Posterior vena cava (tissue), 2 donors: Measurements from ENCODE around the gene PHF14. TPM values are rescaled to one million over a fixed set of nuclear protein-coding genes. Genes with fewer than 3 reads are reported as not detected.
"Not testable (repeated sequence)": the region's sequence is repeated elsewhere in the genome, so short reads cannot be mapped to it uniquely, and the experiment has no call there.

ENCODE experiments used
- DNase-seq: peaks from one replicate; pipeline ENCODE4 v3.0.0-alpha.2; 2020; ENCODE audit warnings: low spot score
- intact Hi-C, 2 donors: fragments of 100-400 bp; cut with DNase I; formaldehyde crosslinking; loops; one replicate each; pipeline versions ENCODE4 v1.14.1 to v1.14.2; 2022 to 2023
- long read RNA-seq, 2 donors: library from polyadenylated mRNA; unstranded; transcript quantifications; one replicate each; pipeline ENCODE4 v2.0.0, GENCODE V29; 2020 to 2021
- total RNA-seq, 2 donors: library from RNA; stranded (reverse); fragmentation: NEBNext Ultra II Directional; extraction: Animal tissue kit (Norgen Biotek cat#: 25700); gene quantifications; one replicate each; pipeline ENCODE4 v1.2.1, GENCODE V29; 2021
- donor health status: DM: yes; HTN: yes; CAD: no.
- donor health status: DM: yes; HTN: yes; CAD: no.

Gene PHF14, protein sequence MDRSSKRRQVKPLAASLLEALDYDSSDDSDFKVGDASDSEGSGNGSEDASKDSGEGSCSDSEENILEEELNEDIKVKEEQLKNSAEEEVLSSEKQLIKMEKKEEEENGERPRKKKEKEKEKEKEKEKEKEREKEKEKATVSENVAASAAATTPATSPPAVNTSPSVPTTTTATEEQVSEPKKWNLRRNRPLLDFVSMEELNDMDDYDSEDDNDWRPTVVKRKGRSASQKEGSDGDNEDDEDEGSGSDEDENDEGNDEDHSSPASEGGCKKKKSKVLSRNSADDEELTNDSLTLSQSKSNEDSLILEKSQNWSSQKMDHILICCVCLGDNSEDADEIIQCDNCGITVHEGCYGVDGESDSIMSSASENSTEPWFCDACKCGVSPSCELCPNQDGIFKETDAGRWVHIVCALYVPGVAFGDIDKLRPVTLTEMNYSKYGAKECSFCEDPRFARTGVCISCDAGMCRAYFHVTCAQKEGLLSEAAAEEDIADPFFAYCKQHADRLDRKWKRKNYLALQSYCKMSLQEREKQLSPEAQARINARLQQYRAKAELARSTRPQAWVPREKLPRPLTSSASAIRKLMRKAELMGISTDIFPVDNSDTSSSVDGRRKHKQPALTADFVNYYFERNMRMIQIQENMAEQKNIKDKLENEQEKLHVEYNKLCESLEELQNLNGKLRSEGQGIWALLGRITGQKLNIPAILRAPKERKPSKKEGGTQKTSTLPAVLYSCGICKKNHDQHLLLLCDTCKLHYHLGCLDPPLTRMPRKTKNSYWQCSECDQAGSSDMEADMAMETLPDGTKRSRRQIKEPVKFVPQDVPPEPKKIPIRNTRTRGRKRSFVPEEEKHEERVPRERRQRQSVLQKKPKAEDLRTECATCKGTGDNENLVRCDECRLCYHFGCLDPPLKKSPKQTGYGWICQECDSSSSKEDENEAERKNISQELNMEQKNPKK
- total RNA-seq = 10 to 100 TPM; 32.7 to 36.6 TPM
- long read RNA-seq, donor 1, partial matches to known transcripts = 5 of 11 reads
- long read RNA-seq, donor 1, other reads (novel, unspliced or antisense) = 2 of 11 reads
- long read RNA-seq, donor 2, partial matches to known transcripts = 2 of 6 reads
- long read RNA-seq, donor 2, other reads (novel, unspliced or antisense) = 4 of 6 reads

DNA sequence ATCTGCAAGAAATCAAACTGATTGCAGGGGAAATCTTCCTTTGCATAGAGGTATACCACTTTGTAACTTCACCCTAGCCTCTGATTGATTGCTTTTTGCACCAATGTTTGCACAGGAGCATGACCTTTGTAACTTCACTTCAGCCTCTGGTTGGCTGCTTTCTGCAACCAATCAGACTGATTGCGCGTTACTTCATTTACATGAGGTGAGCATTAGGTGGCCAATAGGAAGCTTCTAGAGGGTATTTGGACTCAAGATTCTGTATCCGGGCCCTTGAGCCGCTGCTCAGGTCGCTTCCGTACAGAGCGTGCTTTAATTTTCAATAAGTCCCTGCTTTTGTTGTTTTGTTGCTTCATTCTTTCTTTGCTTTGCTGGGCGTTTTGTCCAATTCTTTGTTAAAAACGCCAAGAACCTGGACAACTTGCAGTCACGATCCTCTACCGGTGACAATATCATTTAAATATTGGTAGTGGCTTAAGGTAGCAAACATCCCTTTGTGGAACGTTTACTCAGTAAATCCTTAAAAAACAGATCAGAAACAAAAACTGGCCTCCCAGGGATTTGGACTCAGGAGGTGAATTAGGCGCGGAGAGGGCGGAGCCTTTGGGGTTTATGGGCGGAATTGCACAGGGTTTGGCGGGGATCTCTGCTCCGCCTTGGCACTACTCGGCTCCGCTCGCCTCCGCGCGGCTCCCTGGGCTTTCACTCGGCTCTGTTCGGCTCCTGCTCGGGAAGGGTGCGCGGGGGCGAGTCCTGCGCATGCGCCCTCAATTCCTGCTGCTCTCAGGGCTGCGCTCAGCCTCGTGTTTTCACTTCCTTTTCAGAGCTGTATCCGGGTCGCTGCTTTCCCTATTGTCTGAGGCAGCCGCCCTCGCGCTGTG is at the start of gene PHF14:
PHF14 (plus strand) TSS at position 812 of the 881 bp plus-strand sequence. CDS start 452 bp downstream, outside the sequence.
- peak; percentile 99 for DNase-seq
- intact Hi-C loops = loop anchor here (1.0 to 5.0 kb wide), 2 partner anchors 23 to 36 kb away; no protein-coding TSS in a partner anchor

DNA sequence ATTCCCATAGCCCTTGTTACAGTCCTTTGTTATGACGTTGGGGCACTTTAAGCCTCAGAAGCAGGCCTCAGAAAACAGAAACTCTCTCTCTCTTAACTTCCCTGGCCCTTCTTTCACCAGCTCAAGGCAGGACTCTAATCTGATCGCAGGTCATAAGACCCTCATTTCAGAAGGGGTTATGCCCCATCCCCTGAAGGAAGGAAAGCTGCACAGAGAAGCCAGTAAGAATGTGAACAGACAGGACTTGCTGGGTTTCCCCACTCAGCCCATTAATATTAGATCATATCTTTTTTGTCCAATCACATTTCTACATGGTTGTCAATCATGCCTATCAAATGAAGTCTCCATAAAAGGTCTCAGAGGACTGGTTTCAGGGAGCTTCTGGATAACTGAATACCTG is 49.3 kb upstream of the PHF14 start:
- intact Hi-C loops = no loop called here
- DNase-seq = no peak

DNA sequence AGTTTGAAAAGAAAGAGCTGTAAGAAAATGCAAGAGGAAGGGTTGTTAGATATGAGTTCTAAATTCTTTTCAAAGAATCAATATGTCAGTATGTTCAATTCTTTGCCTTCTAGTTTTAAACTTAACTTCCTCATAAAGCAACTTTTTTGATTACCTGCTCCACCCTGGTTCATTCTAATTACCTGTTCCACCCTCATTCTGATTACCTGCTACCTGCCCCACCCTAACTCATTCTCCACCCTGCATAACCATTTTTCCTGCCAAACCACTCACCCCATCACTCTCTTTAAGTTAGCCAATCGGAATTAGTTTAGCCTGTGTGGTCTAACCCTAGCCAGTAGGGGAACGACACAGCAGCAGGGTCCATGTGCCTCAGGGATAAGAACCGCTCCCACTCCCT is 45.5 kb upstream of the PHF14 start:
- DNase-seq, intact Hi-C loops: not testable (repeated sequence)

DNA sequence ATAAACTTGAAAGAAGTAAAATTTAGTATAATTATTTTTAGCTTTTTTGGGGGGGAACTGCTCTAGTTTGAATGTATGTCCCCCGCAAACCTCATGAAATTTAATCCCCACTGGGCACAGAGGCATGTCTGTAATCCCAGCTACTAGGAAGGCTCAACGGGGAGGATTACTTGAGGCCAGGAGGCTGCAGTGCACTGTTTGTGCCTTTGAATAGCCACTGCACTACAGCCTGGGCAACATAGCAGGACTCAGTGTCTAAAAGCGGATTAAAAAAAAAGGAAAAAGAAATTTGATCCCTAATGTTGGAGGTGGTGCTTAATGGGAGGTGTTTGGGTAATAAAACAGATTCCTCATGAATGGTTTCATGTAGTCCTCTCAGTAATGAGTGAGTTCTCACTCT is 43.1 kb upstream of the PHF14 start:
- no peak for DNase-seq
- intact Hi-C loops = no loop called here

DNA sequence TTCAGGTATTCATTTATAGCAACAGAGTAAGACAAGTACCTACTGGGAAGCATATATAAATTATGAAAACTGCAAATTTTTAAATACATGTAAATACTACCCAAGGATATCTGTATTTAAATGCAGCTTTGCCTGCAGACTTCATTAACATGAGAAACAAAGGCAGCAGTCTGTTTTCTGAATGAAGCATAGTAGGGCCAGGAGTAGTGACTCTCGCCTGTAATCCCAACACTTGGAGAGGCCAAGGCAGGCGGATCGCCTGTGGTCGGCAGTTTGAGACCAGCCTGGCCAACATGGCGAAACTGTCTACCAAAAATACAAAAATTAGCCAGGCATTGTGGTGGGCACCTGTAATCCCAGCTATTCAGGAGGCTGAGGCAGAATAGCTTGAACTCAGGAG is 42.5 kb upstream of the PHF14 start:
- no peak for DNase-seq
- intact Hi-C loops = no loop called here

DNA sequence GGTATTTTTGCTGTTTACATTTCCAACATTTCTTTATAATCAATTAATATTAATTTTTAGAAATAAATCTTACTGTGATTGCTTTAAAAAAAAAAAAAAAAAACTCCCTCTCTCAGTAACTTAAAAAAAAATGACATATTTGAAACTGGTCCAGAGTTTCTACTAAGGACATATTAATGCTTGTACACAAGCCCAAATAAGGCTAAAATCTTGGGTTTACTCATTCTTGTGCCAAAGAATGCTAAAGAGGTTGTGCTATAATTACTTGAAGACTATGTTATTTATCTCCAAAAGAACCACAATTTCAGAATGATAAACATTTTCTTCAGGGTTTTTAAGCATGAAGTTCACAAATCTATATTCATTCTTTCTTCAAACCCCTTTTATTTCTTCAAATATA is 39.4 kb upstream of the PHF14 start:
- no peak for DNase-seq
- intact Hi-C loops = no loop called here

DNA sequence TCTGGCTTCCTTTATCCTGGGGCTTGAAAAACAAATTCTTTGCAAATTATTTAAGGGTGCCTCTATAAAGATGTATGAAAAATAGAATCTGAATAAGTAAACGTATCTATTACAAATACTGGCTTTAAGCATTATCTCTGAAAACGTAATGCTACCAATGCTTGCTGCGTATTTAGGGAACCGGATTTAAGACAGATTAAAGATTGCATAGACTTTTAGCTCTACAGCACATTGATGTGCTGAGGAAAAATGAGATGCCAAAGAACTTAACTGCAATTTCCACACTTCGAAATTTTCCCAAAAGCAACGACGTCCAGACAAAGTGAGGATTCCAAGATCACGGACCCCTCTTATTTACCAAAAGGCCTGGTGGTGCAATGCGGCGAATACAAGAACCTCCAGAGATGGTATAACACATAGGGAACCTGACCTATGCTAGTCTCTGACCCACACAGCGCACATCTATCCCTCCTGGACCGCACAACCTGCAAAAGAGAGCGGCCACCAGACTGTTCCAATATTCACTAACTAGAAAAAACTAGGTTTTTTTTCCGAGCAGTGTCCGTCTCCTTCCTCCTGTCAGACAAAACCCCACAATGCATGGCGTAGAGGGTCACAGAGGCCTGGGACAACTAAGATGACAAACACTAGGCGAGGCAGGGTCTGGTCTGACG is 34.3 kb upstream of the PHF14 start:
- DNase-seq = no peak
- intact Hi-C loops = loop anchor here in 1 of 2 donors (5.0 kb wide), 1 partner anchor 33 kb away; the partner anchor contains the start of gene PHF14

DNA sequence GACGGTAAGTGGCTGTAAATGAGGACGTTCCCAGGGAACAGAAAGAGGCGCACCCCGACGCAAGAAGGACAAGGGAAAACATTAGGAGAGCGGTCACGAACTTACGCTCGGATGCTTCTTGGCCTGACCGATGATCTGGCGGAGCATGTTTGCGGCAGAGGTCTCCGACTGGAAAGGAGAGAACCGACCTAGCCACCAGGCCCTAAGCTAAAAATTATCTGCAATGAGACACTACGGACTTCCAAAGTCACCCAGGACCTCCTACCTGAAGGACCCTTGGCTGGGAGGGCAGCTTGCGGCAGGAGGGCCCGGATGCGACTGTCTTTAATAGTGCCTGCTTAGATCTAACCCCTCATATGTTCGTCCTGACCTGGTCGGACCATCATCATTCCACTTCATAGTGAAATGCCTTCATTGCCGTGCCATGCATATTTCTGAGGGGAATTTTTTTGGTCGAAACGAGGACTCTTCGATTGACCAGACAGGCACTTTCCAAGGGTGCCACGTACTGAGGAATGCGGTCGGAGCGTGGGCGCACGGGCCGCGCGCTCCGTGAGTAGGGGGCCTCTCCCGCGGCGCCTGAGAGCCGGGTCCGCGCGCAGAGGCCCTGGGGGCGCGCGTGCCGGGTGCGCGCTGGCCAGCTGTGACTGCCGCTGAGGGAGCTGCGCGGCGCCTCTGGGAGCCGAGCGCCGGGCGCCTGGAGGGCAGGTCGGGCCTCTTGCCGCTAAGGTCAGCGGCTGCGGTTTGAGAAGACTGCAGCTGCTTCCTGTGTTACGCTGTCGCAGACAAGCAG is 33.6 kb upstream of the PHF14 start:
- peak; percentile 96 for DNase-seq
- intact Hi-C loops = loop anchor here in 1 of 2 donors (5.0 kb wide), 1 partner anchor 32 kb away; the partner anchor contains the start of gene PHF14

DNA sequence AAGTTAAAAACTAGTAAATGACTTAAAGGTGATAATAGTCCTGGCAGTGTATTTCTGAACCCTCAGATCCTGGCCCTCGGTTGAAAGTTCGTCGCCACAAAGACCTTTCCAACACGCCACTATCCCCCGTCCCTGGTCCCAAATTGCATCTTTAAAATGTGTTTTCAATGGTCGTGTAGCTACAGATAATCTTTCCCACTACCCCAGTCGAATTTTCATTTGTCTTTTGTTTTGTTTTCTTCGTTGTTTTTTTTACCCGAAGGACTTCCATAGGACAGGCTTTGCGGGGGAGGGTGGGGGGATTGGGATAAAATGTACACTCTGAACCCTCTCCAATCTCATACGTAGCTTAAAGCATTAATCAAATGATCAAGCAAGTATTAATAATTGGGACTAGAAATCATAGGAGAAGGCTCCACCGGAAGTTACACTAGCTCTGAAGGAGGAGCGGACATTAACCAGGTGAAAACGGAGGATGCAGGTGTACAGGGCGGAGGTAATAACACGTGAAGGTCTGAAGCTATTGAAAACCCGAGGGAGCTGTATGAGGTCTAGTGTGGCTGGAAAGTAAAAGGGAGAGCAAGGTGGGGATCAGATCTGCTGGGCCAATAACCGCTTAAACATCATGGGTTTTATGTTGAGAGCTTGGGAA is 32.8 kb upstream of the PHF14 start:
- intact Hi-C loops = no loop called here
- DNase-seq = no peak

DNA sequence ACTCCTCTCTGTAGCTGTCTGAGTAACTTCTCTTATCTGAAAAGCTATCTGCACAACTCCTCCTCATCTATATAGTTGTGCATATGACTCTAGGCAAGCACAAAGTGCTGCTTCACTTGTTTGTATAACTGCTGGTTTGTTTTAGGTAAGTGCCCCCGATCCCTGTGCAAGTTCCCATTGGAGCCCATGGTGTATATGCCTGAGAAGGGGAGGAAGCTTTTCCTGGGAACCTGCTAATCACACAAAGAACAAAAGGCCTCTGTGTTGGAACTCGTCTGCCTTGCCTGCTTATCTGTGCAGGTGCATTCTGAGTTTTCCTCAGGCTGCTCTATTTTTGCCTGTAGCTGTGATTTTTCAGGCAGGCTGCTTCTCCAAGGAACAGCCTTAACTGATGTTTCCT is 23.2 kb upstream of the PHF14 start:
- intact Hi-C loops = loop anchor here in 1 of 2 donors (1.0 kb wide), 1 partner anchor 23 kb away; the partner anchor contains the start of gene PHF14
- no peak for DNase-seq

DNA sequence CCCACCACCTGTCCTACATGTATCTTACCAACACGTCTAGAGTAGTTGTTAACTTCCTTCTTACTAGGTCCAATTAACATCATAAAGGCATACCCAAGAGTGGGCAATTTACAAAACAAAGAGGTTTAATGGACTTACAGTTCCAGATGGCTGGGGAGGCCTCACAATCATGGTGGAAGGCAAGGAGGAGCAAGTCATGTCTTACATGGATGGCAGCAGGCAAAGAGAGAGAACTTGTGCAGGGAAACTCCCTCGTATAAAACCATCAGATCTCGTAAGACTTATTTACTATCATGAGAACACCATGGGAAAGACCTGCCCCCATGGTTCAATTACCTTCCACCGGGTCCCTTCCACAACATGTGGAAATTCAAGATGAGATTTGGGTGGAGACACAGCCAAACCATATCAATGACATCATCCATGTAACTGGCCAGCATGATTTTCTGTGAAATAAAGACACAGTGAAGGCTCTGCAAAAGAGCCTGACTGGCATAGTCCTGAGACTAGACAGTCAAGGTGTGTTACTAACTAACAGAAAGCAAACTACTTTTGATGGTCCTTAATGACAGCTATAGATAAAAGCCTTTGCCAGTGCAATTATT is 22.6 kb upstream of the PHF14 start:
- DNase-seq = not testable (repeated sequence)

DNA sequence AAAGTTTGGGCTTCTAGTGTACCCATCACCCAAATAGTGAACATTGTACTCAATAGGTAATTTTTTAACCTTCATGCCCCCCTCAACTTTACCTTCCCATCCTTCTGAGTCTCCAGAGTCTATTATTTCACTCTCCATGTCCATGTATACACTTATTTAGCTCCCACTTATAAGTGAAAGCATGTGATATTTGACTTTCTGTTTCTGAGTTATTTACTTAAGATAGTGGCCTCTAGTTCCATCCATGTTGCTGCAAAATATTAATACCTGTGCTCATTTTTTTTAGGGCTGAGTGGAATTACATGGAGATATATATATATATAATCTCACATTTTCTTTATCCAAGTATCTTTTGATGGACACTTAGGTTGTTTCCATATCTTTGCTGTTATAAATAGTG is 21.1 kb upstream of the PHF14 start:
- intact Hi-C loops = no loop called here
- no peak for DNase-seq

More for the DNA sequence above, 22.6 kb upstream of the PHF14 start:
- intact Hi-C loops = loop anchor here in 1 of 2 donors (1.0 kb wide), 1 partner anchor 22 kb away; the partner anchor contains the start of gene PHF14

DNA sequence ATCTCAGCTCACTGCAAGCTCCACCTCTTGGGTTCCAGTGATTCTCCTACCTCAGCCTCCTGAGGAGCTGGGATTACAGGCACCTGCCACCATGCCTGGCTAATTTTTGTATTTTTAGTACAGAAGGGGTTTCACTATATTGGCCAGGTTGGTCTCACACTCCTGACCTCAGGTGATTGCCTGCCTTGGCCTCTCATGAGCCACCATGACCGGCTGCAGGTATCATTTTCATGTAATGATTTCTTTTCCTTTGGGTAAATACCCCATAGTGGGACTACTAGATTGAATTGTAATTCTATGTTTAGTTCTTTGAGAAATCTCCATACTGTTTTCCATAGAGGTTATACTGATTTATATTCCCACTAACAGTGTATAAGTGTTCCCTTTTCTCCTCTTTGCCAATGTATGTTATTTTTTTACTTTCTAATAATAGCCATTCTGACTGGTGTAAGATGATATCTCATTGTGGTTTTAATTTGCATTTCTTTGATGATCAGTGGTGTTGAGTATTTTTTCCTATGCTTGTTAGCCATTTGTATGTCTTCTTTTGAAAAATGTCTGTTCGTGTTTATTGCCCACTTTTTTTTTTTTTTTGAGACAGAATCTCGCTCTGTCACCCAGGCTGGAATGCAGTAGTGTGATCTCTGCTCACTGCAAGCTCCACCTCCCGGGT is 20.5 kb upstream of the PHF14 start:
- DNase-seq, intact Hi-C loops: not testable (repeated sequence)

DNA sequence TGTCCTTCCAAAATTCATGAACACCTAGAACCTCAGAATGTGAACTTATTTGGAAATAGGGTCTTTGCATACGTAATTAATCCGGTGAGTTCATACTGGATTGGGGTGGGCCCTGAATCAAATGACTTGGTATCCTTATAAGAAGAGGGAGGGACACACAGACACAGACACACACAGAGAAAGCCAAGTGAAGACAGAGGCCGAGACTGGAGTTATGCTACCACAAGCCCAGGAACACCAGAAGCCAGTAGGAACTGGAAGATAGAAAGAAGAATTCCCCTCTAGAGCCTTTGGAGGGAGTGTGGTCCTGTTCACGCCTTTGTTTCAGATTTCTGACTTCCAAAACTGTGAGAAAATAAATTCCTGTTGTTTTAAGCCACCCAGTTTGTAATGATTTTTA is 17.1 kb upstream of the PHF14 start:
- DNase-seq = no peak
- intact Hi-C loops = no loop called here

DNA sequence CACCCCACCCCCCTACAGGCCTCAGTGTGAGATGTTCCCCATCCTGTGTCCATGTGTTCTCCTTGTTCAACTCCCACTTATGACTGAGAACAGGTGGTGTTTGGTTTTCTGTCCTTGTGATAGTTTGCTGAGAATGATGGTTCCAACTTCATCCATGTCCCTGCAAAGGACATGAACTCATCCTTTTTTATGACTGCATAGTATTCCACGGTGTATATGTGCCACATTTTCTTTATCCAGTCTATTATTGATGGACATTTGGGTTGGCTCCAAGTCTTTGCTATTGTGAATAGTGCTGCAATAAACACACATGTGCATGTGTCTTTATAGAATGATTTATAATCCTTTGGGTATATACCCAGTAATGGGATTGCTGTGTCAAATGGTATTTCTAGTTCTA is 13.4 kb upstream of the PHF14 start:
- intact Hi-C loops, DNase-seq: not testable (repeated sequence)

DNA sequence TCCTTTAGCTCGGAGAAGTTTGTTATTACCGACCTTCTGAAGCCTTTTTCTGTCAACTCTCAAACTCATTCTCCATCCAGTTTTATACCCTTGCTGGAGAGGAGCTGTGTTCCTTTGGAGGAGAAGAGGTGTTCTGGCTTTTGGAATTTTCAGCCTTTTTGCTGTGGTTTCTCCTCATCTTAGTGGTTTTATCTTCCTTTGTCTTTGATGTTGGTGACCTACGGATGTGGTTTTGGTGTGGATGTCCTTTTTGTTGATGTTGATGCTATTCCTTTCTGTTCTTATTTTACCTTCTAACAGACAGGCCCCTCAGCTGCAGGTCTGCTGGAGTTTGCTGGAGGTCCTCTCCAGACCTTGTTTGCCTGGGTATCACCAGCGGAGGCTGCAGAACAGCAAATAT is 8.7 kb upstream of the PHF14 start:
- intact Hi-C loops, DNase-seq: not testable (repeated sequence)
